CD8-positive, alpha-beta memory T cell (primary cell): ENCODE results near the gene CMSS1. TPM values are rescaled to one million over a fixed set of nuclear protein-coding genes. Genes with fewer than 3 reads are reported as not detected.

ENCODE experiments used
- CTCF ChIA-PET: fragments of 350-600 bp; sonication (Branson Sonifier 250); formaldehyde crosslinking; loops from one replicate; lab custom pipeline; 2021; ENCODE audit warnings: antibody characterized with exemption; lab: Charles Lee
- POLR2A ChIA-PET: fragments of 350-600 bp; sonication (Branson Sonifier 250); formaldehyde crosslinking; loops from one replicate; lab custom pipeline; 2021; ENCODE audit warnings: antibody characterized with exemption; lab: Charles Lee
- DNase-seq, 5 donors: peaks; one replicate each; pipeline versions ENCODE4 v3.0.0 to v3.0.0-alpha.2; 2020 to 2022; ENCODE audit warnings: mixed read lengths in 1 of 5
- H3K27ac ChIP-seq: one replicate; pipeline ENCODE4 v1.7.0; 2013; ENCODE audit warnings: low read depth, mild to moderate bottlenecking, low read length, moderate library complexity
- H3K27me3 ChIP-seq: 2 replicates; pipeline ENCODE4 v1.7.0; 2013; ENCODE audit warnings: low read length, mild to moderate bottlenecking; ENCODE audit not compliant: insufficient read depth, poor library complexity, severe bottlenecking
- H3K36me3 ChIP-seq: 2 replicates; pipeline ENCODE4 v1.7.0; 2013; ENCODE audit warnings: mild to moderate bottlenecking, low read length, moderate library complexity; ENCODE audit not compliant: insufficient read depth
- H3K4me1 ChIP-seq: 2 replicates; pipeline ENCODE4 v1.7.0; 2013; ENCODE audit warnings: mild to moderate bottlenecking, low read length, moderate library complexity; ENCODE audit not compliant: insufficient read depth
- H3K4me3 ChIP-seq: 2 replicates; pipeline ENCODE4 v1.7.0; 2013; ENCODE audit warnings: mild to moderate bottlenecking, low read length
- H3K9me3 ChIP-seq: 2 replicates; pipeline ENCODE4 v1.7.0; 2013; ENCODE audit warnings: mild to moderate bottlenecking, low read length
- H3K27ac Mint-ChIP-seq, 8 donors: one replicate each; pipeline ENCODE4 v1.8.0; 2020 to 2021; ENCODE audit warnings: mixed read lengths in 8 of 8, mild to moderate bottlenecking in 6 of 8, inconsistent platforms in 3 of 8, moderate library complexity in 3 of 8
- H3K27me3 Mint-ChIP-seq, 2 donors: one replicate each; pipeline ENCODE4 v1.8.0; 2020 to 2021; ENCODE audit warnings: mixed read lengths in 2 of 2, mild to moderate bottlenecking in 1 of 2, moderate library complexity in 1 of 2
- H3K36me3 Mint-ChIP-seq, 3 donors: one replicate each; pipeline ENCODE4 v1.8.0; 2020 to 2021; ENCODE audit warnings: mixed read lengths in 3 of 3, inconsistent platforms in 1 of 3, mild to moderate bottlenecking in 1 of 3
- H3K4me1 Mint-ChIP-seq, 3 donors: one replicate each; pipeline ENCODE4 v1.8.0; 2020 to 2021; ENCODE audit warnings: mixed read lengths in 3 of 3, inconsistent platforms in 1 of 3, mild to moderate bottlenecking in 1 of 3
- H3K4me3 Mint-ChIP-seq, 7 donors: one replicate each; pipeline ENCODE4 v1.8.0; 2020 to 2021; ENCODE audit warnings: mixed read lengths in 7 of 7, mild to moderate bottlenecking in 6 of 7, moderate library complexity in 4 of 7, inconsistent platforms in 2 of 7
- H3K9me3 Mint-ChIP-seq, 5 donors: one replicate each; pipeline ENCODE4 v1.8.0; 2020 to 2022; ENCODE audit warnings: mixed read lengths in 5 of 5, mild to moderate bottlenecking in 3 of 5, moderate library complexity in 2 of 5, inconsistent platforms in 1 of 5
- polyA plus RNA-seq: library from polyadenylated mRNA; unstranded; fragments of 300-500 nt; fragmentation: Illumina TruSeq; gene quantifications from one replicate; pipeline ENCODE4 v1.2.3, GENCODE V29; 2021
- total RNA-seq, 2 experiments: library from RNA; stranded (reverse); gene quantifications; one replicate each; pipeline ENCODE4 v1.2.3, GENCODE V29; 2021

CMSS1 gene
- total and polyA plus RNA-seq, 3 experiments from 2014 or later, result 16.8 to 143 (median 140) TPM

GRCh38 chr3:99865321-99865720 lies 47.7 kb downstream of the CMSS1 start:
- H3K27me3 ChIP-seq, result no peaks in the 10 kb centered on the region
- ChIA-PET POLR2A (no interaction called here), CTCF (interaction anchor here (1.0 kb wide), 1 partner anchor 57 kb away, joined by 3 read pairs; no protein-coding TSS in a partner anchor)
- no peaks in the 10 kb centered on the region for H3K9me3 ChIP-seq
- Mint-ChIP-seq H3K36me3 (peaks cover 0 to 13% (median 0%) of the 10 kb centered on the region in 3 donors), H3K9me3 (no peaks in the 10 kb centered on the region), H3K4me3 (no peak overlapping the region), H3K27ac (no peak overlapping the region), H3K4me1 (peaks cover 14 to 34% (median 29%) of the 10 kb centered on the region in 3 donors), H3K27me3 (peaks cover 0 to 2% of the 10 kb centered on the region in 2 donors)
- peaks cover 19% of the 10 kb centered on the region for H3K4me1 ChIP-seq
- H3K36me3 ChIP-seq, result no peaks in the 10 kb centered on the region
- no peak for DNase-seq
- no peak overlapping the region for H3K4me3 ChIP-seq
- H3K27ac ChIP-seq, result no peak overlapping the region

GRCh38 chr3:99866261-99866761 lies 48.6 kb downstream of the CMSS1 start:
- peak overlapping the region in 1 of 8 donors; percentile 31 for H3K27ac Mint-ChIP-seq
- Histone ChIP-seq H3K4me3 (no peak overlapping the region), H3K27me3 (no peaks in the 10 kb centered on the region), H3K36me3 (no peaks in the 10 kb centered on the region), H3K9me3 (no peaks in the 10 kb centered on the region), H3K27ac (no peak overlapping the region), H3K4me1 (peaks cover 19% of the 10 kb centered on the region)
- H3K36me3 Mint-ChIP-seq, result peaks cover 0 to 13% (median 0%) of the 10 kb centered on the region in 3 donors
- H3K9me3 Mint-ChIP-seq, result no peaks in the 10 kb centered on the region
- H3K4me3 Mint-ChIP-seq, result no peak overlapping the region
- CTCF ChIA-PET, result no interaction called here
- H3K27me3 Mint-ChIP-seq, result peaks cover 0 to 2% of the 10 kb centered on the region in 2 donors
- DNase-seq, result peak in 1 of 5 donors; percentile 23
- H3K4me1 Mint-ChIP-seq, result peaks cover 14 to 34% (median 29%) of the 10 kb centered on the region in 3 donors
- POLR2A ChIA-PET, result no interaction called here

- H3K36me3 Mint-ChIP-seq, result peaks cover 0 to 13% (median 0%) of the 10 kb centered on the region in 3 donors
- Histone ChIP-seq H3K9me3 (no peaks in the 10 kb centered on the region), H3K27ac (no peak overlapping the region), H3K4me3 (no peak overlapping the region), H3K27me3 (no peaks in the 10 kb centered on the region), H3K4me1 (peaks cover 19% of the 10 kb centered on the region), H3K36me3 (no peaks in the 10 kb centered on the region)
- no peaks in the 10 kb centered on the region for H3K9me3 Mint-ChIP-seq
- peaks cover 0 to 2% of the 10 kb centered on the region in 2 donors for H3K27me3 Mint-ChIP-seq
- ChIA-PET CTCF (no interaction called here), POLR2A (no interaction called here)
- DNase-seq, result no peak
- H3K27ac Mint-ChIP-seq, result no peak overlapping the region
- peaks cover 14 to 34% (median 29%) of the 10 kb centered on the region in 3 donors for H3K4me1 Mint-ChIP-seq
- H3K4me3 Mint-ChIP-seq, result no peak overlapping the region
Measured at GRCh38 chr3:99867594-99868310, 50.1 kb downstream of the CMSS1 start.

GRCh38 chr3:99868311-99868646 lies 50.6 kb downstream of the CMSS1 start:
- Histone ChIP-seq H3K27ac (no peak overlapping the region), H3K9me3 (no peaks in the 10 kb centered on the region), H3K4me1 (peaks cover 19% of the 10 kb centered on the region), H3K4me3 (no peak overlapping the region), H3K36me3 (no peaks in the 10 kb centered on the region), H3K27me3 (no peaks in the 10 kb centered on the region)
- POLR2A ChIA-PET, result no interaction called here
- Mint-ChIP-seq H3K27ac (no peak overlapping the region), H3K9me3 (no peaks in the 10 kb centered on the region), H3K4me1 (peaks cover 14 to 34% (median 29%) of the 10 kb centered on the region in 3 donors), H3K27me3 (peaks cover 0 to 2% of the 10 kb centered on the region in 2 donors), H3K4me3 (no peak overlapping the region), H3K36me3 (peaks cover 0 to 11% (median 0%) of the 10 kb centered on the region in 3 donors)
- CTCF ChIA-PET, result no interaction called here
- no peak for DNase-seq

DNA sequence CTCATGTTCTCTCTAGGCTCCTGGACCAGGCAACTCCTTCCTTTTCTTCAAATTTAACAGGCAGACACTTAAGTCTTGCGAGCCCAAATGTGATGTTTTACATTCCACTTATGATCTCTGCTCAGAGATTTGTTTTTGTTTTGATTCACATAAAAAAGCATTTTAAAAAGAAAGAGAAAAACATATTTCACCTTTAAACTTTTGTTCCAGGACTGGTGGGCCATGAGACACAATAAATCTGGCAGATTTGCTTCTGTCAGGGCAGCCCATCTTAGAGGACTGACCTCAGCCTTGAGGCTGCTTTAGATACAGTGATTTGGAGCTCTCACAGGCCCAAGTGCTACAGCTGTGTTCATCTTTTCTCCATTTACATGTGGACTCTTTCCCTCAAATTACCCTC lies 52.0 kb downstream of the CMSS1 start:
- H3K36me3 Mint-ChIP-seq, result peaks cover 0 to 8% (median 0%) of the 10 kb centered on the region in 3 donors
- CTCF ChIA-PET, result interaction anchor here (0.9 kb wide), 1 partner anchor 38 kb away, joined by 3 read pairs; no protein-coding TSS in a partner anchor
- H3K4me3 Mint-ChIP-seq, result no peak overlapping the region
- no peaks in the 10 kb centered on the region for H3K9me3 ChIP-seq
- H3K27ac ChIP-seq, result no peak overlapping the region
- H3K4me3 ChIP-seq, result no peak overlapping the region
- H3K27me3 Mint-ChIP-seq, result peaks cover 0 to 2% of the 10 kb centered on the region in 2 donors
- no peaks in the 10 kb centered on the region for H3K36me3 ChIP-seq
- no peaks in the 10 kb centered on the region for H3K27me3 ChIP-seq
- POLR2A ChIA-PET, result no interaction called here
- no peak overlapping the region for H3K27ac Mint-ChIP-seq
- peaks cover 20% of the 10 kb centered on the region for H3K4me1 ChIP-seq
- DNase-seq, result no peak
- H3K9me3 Mint-ChIP-seq, result no peaks in the 10 kb centered on the region
- peaks cover 16 to 34% (median 32%) of the 10 kb centered on the region in 3 donors for H3K4me1 Mint-ChIP-seq

GRCh38 chr3:99870712-99871111 lies 53.0 kb downstream of the CMSS1 start:
- peaks cover 0 to 2% of the 10 kb centered on the region in 2 donors for H3K27me3 Mint-ChIP-seq
- Histone ChIP-seq H3K36me3 (no peaks in the 10 kb centered on the region), H3K9me3 (no peaks in the 10 kb centered on the region), H3K27me3 (no peaks in the 10 kb centered on the region), H3K4me1 (peaks cover 31% of the 10 kb centered on the region), H3K27ac (no peak overlapping the region), H3K4me3 (no peak overlapping the region)
- H3K36me3 Mint-ChIP-seq, result peaks cover 0 to 7% (median 0%) of the 10 kb centered on the region in 3 donors
- ChIA-PET CTCF (no interaction called here), POLR2A (no interaction called here)
- peaks cover 20 to 36% (median 33%) of the 10 kb centered on the region in 3 donors for H3K4me1 Mint-ChIP-seq
- no peak for DNase-seq
- no peak overlapping the region for H3K27ac Mint-ChIP-seq
- H3K9me3 Mint-ChIP-seq, result no peaks in the 10 kb centered on the region
- no peak overlapping the region for H3K4me3 Mint-ChIP-seq

GRCh38 chr3:99871231-99872045 lies 53.8 kb downstream of the CMSS1 start:
- POLR2A ChIA-PET, result no interaction called here
- Histone ChIP-seq H3K9me3 (no peaks in the 10 kb centered on the region), H3K4me1 (peaks cover 25% of the 10 kb centered on the region), H3K4me3 (no peak overlapping the region), H3K36me3 (no peaks in the 10 kb centered on the region), H3K27me3 (no peaks in the 10 kb centered on the region), H3K27ac (no peak overlapping the region)
- Mint-ChIP-seq H3K9me3 (no peaks in the 10 kb centered on the region), H3K36me3 (peaks cover 0 to 7% (median 0%) of the 10 kb centered on the region in 3 donors), H3K4me1 (peaks cover 14 to 32% (median 29%) of the 10 kb centered on the region in 3 donors), H3K27me3 (peaks cover 0 to 2% of the 10 kb centered on the region in 2 donors), H3K4me3 (no peak overlapping the region), H3K27ac (no peak overlapping the region)
- CTCF ChIA-PET, result no interaction called here
- no peak for DNase-seq

DNA sequence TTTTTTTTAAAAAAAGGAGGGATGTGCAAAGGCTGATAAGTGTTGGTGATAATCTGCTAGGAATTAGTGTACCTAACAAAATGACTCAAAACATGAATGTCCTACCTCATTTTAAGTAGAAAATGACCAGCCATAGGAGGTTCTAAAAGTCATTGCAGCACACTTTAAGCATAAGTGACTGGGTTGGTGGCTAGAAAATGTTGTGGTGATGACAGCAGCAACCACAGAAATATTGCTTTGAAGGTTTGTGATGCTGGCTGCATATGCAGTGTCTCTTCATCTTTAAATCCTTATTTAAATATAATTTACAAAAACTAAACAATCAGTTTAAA lies 55.2 kb downstream of the CMSS1 start:
- Histone ChIP-seq H3K27ac (no peak overlapping the region), H3K9me3 (no peaks in the 10 kb centered on the region), H3K36me3 (no peaks in the 10 kb centered on the region), H3K4me1 (peaks cover 13% of the 10 kb centered on the region), H3K27me3 (no peaks in the 10 kb centered on the region), H3K4me3 (no peak overlapping the region)
- H3K4me3 Mint-ChIP-seq, result no peak overlapping the region
- H3K27ac Mint-ChIP-seq, result no peak overlapping the region
- CTCF ChIA-PET, result interaction anchor here (0.9 kb wide), 1 partner anchor 385 kb away, joined by 3 read pairs; no protein-coding TSS in a partner anchor
- no peak for DNase-seq
- POLR2A ChIA-PET, result no interaction called here
- no peaks in the 10 kb centered on the region for H3K9me3 Mint-ChIP-seq
- H3K27me3 Mint-ChIP-seq, result peaks cover 0 to 2% of the 10 kb centered on the region in 2 donors
- peaks cover 11 to 23% (median 18%) of the 10 kb centered on the region in 3 donors for H3K4me1 Mint-ChIP-seq
- peaks cover 0 to 7% (median 0%) of the 10 kb centered on the region in 3 donors for H3K36me3 Mint-ChIP-seq
